Adipose tissue (tissue), 3 donors: Measurements from ENCODE around the gene TRPM8. TPM values are rescaled to one million over a fixed set of nuclear protein-coding genes. Genes with fewer than 3 reads are reported as not detected.

Source experiments
- H3K27ac ChIP-seq: one replicate; pipeline ENCODE4 v1.5.1; 2013; ENCODE audit warnings: low read depth, low read length
- whole genome bisulfite sequencing, 3 donors: extraction: QIAGEN DNeasy Blood & Tissue Kit; methylation state at CpG; one replicate each; pipeline ENCODE4 v1.1.7; 2013; 5-methylcytosine and 5-hydroxymethylcytosine counted together
- polyA plus RNA-seq, 3 donors: library from polyadenylated mRNA; stranded (reverse); fragments of 200-250 nt; gene quantifications; one replicate each; pipeline ENCODE4 v1.2.3, GENCODE V29; 2013
- donor health status: healthy with polysubstance abuse.
- donor health status: Bipolar disorder and iron deficiency.
- donor health status: healthy.

Gene TRPM8
- polyA plus RNA-seq, 3 donors: 0.12 TPM; not detected in 2

- 95 to 98% (median 97%) methylated on average over 26 to 29 of the region's 29 CpGs for WGBS, 3 donors
- no peak overlapping the region for H3K27ac ChIP-seq
Measured at GRCh38 chr2:234024304-234024703, 107.1 kb downstream of the TRPM8 start.

- WGBS, 3 donors: 14 to 45% (median 26%) methylated on average over 10 of the region's 10 CpGs
- no peak overlapping the region for H3K27ac ChIP-seq
Measured at GRCh38 chr2:234025466-234025865, 108.3 kb downstream of the TRPM8 start.

GRCh38 chr2:234025891-234026401, 108.8 kb downstream of the TRPM8 start:
- 24 to 58% (median 37%) methylated on average over 5 of the region's 5 CpGs for WGBS, 3 donors
- H3K27ac ChIP-seq: no peak overlapping the region

- 74 to 81% (median 78%) methylated on average over 10 of the region's 10 CpGs for WGBS, 3 donors
- H3K27ac ChIP-seq: no peak overlapping the region
Measured at GRCh38 chr2:234026693-234027254, 109.6 kb downstream of the TRPM8 start.

- 70 to 90% (median 70%) methylated on average over 1 of the region's 1 CpG for WGBS, 3 donors
Measured at GRCh38 chr2:234027641-234028040, 110.5 kb downstream of the TRPM8 start.

GRCh38 chr2:234029150-234029733, 112.1 kb downstream of the TRPM8 start:
- no peak overlapping the region for H3K27ac ChIP-seq
- WGBS, 3 donors: 59 to 90% (median 88%) methylated on average over 4 of the region's 4 CpGs

More at GRCh38 chr2:234027641-234028040, 110.5 kb downstream of the TRPM8 start:
- no peak overlapping the region for H3K27ac ChIP-seq

- 44 to 57% (median 48%) methylated on average over 2 of the region's 2 CpGs for WGBS, 3 donors
- H3K27ac ChIP-seq: no peak overlapping the region
Measured at GRCh38 chr2:234031207-234031606, 114.0 kb downstream of the TRPM8 start.

- no peak overlapping the region for H3K27ac ChIP-seq
- WGBS, 3 donors: 75 to 81% (median 81%) methylated on average over 1 of the region's 1 CpG
Measured at GRCh38 chr2:234032279-234032856, 115.2 kb downstream of the TRPM8 start.

- 66 to 79% (median 69%) methylated on average over 3 of the region's 3 CpGs for WGBS, 3 donors
- no peak overlapping the region for H3K27ac ChIP-seq
Measured at GRCh38 chr2:234033174-234033573, 116.0 kb downstream of the TRPM8 start.

- WGBS, 3 donors: 90 to 94% (median 93%) methylated on average over 2 of the region's 2 CpGs
- no peak overlapping the region for H3K27ac ChIP-seq
Measured at GRCh38 chr2:234033885-234034284, 116.7 kb downstream of the TRPM8 start.

- 67 to 70% (median 69%) methylated on average over 2 of the region's 2 CpGs for WGBS, 3 donors
- no peak overlapping the region for H3K27ac ChIP-seq
Measured at GRCh38 chr2:234038076-234038802, 121.1 kb downstream of the TRPM8 start.

- WGBS, 3 donors: 35 to 61% (median 52%) methylated on average over 1 of the region's 1 CpG
- no peak overlapping the region for H3K27ac ChIP-seq
Measured at GRCh38 chr2:234044157-234044556, 127.0 kb downstream of the TRPM8 start.

GRCh38 chr2:234046521-234046920, 129.3 kb downstream of the TRPM8 start:
- WGBS, 3 donors: 78 to 82% (median 79%) methylated on average over 3 of the region's 3 CpGs
- no peak overlapping the region for H3K27ac ChIP-seq

- no peak overlapping the region for H3K27ac ChIP-seq
Measured at GRCh38 chr2:234047361-234047760, 130.2 kb downstream of the TRPM8 start.

GRCh38 chr2:234048049-234048448, 130.9 kb downstream of the TRPM8 start:
- H3K27ac ChIP-seq: no peak overlapping the region
- WGBS, 3 donors: 71 to 90% (median 82%) methylated on average over 4 of the region's 4 CpGs

GRCh38 chr2:234050455-234051135, 133.4 kb downstream of the TRPM8 start, which contains the start of gene SPP2:
TSS of gene SPP2 (plus strand) at chr2:234050702. CDS start at chr2:234050787, 85 bp downstream.
- no peak within 1 kb of the TSS for H3K27ac ChIP-seq
- WGBS, 3 donors: 82 to 86% (median 85%) methylated on average over 9 of the region's 9 CpGs

GRCh38 chr2:234051374-234052070, 134.3 kb downstream of the TRPM8 start:
- no peak overlapping the region for H3K27ac ChIP-seq
- WGBS, 3 donors: 84 to 86% (median 85%) methylated on average over 4 of the region's 4 CpGs

GRCh38 chr2:234058881-234059280, 141.7 kb downstream of the TRPM8 start:
- WGBS, 3 donors: 73 to 87% (median 86%) methylated on average over 4 of the region's 4 CpGs
- no peak overlapping the region for H3K27ac ChIP-seq
